ENCODE results near the gene TIMP4.

The TIMP4 gene

DNA sequence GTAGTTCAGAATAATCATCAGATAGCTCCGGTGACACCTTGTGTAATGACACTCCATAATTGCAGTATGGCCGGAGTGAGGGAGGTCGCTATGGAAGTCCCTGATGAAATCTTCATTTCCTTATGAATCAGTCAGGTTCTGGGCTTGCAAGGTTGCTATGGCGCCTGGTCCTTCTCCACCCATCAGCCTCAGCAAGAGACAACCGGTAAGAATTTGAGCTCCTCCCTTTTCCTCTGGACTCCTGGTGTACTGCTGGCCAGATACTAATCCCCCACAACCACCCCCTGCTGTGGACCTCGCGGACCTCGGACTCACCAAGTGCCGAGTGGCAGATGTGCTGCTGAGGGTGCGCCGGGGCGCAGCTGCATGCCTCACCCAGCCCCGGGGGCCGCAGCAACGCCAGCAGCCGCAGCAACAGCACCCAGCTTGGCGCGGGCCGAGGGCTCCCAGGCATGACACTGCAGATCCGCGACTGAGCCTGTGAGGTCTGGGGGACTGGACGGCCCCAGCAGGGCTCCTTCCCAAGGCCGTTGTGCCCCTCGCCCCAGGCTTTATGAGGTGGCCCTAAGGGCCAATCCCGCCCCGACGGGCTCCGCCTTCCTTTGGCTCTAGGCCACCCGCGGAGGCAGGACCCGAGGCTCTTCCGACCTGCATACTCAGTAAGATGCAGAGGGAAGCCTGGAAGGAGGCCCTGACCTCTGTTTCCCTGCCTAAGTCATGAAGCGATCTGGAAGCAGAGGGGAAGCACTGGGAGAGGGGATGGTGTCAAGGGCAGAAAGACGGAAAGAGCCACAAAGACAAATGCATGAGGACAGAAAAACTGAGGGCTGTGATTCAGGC lies at the start of gene TIMP4:
Gene TIMP4 (minus strand): TSS at position 526 of the 840 bp plus-strand sequence. CDS start 72 bp downstream, at position 454.
- peak; percentile 68 for DNase-seq

GRCh38 chr3:12205171-12205570 lies 46.5 kb upstream of the TIMP4 start:
- DNase-seq: no peak

DNA sequence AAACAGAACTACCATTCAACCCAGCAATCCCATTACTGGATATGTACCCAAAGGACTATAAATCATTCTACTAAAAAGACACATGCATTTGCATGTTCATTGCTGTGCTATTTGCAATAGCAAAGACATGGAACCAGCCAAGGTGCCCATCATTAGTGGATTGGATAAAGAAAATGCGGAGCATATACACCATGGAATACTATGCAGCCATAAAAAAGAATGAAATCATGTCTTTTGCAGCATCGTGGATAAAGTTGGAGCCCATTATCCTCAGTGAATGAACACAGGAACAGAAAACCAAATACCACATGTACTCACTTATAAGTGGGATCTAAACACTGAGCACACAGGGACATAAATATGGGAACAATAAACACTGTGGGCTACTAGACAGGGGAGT lies 43.1 kb upstream of the TIMP4 start:
- DNase-seq: no peak

GRCh38 chr3:12198301-12198700 lies 39.6 kb upstream of the TIMP4 start:
- peak; percentile 72 for DNase-seq

DNA sequence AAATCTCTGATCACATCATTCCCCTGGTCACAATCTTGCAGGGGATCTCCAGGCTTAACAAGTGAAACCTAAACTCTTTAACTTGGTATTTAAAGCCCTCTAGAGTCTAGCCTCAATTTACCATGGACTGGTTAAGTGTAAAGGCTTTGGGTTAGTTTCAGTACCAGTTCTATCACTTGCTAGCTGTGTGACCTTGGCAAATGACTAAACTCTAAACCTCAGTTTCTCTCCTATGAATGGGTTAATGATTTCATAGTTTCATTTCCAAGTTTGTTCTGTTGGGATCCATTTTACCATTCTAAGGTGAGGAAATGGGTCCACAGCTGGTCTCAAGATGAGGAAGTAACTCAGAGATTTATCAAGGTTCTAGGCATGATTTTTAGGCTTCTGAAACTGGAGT lies 38.8 kb upstream of the TIMP4 start:
- DNase-seq: no peak

DNA sequence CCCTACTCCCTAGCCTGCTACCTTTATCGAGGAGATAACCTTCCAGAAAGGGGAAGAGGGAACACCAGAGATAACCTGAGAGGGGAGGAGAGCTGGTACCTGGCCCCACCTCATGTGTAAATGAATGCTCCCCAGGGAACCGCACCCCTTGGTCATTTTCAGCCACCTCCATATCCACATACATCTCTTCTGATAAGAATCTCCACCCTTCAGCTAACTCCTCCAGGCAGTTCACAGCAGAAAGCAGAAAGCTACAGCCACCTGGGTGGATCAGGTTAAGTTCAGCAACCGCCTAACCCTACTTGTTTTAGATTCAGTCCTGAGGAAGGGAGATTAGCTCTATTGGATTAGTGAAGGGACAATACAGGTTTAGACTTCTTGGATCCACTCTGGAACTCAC lies 38.0 kb upstream of the TIMP4 start:
- no peak for DNase-seq

DNA sequence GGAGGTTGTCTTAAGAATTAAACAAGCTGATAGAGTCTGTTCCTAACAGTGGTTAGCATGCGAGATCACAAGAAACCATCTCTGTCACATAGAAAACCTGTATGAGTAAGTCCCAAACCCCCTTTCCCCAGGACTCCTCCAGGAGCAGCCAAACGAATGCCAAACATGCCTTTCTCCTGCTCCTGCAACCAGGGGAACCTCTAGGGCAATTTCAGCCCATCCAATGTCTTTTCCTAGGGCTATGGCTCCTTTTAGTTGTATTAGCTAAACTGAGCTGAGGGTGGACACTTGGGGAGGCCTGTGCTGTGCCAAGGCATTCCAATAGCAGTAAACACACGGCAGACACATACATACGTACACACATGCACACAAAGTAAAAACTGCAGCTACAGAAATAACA lies 36.5 kb upstream of the TIMP4 start:
- peak; percentile 51 for DNase-seq

- DNase-seq: no peak
These were observed 36.0 kb upstream of the TIMP4 start for GRCh38 chr3:12194669-12195161.

- DNase-seq: peak; percentile 81
These were observed 35.5 kb upstream of the TIMP4 start for GRCh38 chr3:12194209-12194608.

DNA sequence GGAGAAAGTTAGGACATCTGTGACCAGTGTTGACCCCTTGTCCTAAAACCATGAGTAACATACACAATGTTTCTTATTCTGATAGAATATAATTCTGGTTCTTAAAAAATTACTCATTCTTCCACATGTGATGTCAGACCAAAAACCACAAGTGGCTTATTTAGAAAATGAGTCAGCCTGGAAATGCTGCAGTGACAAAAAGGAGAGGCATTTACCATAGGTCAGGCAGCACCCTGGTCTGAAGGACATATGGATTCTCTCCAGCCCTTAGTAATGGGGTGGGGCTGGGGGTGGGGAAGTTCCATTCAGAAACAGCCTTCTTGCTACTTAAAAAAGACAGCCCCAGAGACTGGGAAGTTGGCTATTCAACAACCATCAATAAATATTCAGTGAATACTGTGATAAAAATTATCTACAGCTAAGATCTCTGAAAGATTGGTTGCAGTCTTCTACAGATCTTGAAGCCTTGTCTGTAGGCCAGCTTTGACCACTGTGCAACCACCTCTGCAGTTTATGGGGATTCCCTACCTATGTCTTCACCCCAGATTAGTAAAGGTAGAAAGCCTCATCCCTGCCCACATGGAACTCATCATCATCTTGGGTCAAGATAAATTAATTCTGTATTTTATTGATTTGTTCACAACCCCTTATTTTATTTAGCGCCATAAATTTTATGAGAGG lies 34.9 kb upstream of the TIMP4 start:
- peak; percentile 98 for DNase-seq

DNA sequence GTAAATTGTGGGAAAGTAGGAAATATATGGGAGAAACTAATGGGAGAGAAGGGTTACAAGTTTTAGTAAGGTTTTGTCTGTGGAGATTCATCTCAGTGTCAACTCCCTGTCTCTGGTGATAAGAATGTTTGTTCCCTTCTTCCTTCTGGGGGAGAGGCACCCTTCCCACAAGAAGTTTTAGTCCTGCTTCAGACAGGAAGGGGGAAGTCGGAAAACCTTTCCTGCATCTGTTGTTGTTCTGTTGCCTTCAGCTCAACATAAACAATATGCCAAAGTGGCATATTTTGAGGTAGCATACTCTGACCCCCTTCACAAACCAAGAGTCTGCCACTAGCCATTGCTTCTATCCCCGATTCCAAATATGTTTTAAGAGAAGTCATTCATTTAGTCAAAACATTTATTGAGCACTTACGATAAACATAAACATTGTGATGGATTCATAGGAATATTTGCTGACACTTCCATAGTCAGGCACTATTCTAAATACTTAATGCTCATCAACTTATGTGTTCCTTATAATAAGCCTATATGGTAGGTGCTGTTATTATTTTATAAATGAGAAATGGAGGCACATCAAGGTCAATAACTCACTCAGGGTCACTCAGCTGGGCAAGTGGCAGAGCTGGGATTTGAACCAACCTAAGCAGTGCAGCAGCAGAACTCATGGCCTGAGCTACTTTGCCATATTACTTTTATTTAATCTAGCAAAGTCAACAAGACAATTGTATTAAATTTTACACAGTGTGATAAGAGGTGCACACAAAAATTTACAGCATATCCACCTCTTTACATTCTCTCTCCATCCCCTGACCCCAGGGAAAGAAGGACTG lies 34.2 kb upstream of the TIMP4 start:
- DNase-seq: no peak

DNA sequence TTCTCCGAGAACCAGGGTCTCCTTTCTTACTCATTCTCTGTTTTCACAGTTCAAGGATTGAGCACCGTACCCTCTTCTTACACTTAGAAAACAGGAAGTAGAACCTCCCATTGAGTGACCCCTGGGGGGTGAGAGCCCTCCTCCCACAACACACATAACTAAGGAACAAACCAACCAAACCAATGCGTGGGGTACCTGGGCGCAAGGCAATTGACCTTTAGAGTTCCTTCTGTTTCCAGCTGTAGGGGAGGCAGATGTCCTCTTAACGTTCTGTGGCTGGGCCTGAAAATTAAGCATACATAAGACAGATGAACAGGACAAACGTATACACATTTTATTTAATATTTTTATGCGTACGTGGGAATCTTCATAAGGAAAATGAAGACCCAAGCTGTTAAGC lies 33.5 kb upstream of the TIMP4 start:
- DNase-seq: no peak

DNA sequence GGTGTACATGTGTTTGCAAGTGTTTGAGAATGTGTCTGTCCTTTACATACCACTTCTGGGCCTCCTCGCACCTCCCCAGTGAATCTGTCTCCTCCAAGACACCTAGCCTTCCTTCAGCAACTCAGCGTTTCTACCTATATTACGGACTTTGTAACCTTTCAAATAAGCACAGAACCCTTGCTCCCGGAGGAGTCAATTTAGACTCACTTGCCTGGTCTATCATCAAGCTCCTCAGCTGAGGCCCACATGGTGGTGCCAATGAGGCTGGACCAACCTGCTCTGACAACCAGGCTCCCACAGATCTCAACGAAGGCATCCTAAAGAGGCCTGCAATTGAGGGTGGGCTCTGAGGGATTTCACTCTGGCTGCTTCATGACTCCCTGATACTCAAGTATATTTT lies 32.8 kb upstream of the TIMP4 start:
- DNase-seq: no peak

DNA sequence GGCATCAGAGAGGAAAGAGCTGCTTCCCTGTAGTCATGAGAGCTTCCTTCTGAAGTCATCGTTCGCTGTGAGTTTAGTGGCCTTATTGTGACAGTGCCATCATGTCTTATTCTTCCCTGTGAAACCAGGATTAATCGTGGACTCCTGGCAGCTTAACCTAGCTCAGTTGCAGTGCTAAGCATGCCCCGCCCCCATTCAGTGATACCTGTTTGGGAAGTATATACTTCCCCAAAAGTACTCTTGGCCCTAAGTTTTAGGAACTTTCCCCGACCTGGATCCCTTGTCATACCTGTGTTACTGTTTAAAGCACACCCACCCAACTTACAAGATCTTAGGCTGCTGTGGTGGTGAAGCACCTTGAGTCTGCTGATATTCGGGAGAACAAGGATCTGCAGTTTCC lies 32.1 kb upstream of the TIMP4 start:
- DNase-seq: no peak

DNA sequence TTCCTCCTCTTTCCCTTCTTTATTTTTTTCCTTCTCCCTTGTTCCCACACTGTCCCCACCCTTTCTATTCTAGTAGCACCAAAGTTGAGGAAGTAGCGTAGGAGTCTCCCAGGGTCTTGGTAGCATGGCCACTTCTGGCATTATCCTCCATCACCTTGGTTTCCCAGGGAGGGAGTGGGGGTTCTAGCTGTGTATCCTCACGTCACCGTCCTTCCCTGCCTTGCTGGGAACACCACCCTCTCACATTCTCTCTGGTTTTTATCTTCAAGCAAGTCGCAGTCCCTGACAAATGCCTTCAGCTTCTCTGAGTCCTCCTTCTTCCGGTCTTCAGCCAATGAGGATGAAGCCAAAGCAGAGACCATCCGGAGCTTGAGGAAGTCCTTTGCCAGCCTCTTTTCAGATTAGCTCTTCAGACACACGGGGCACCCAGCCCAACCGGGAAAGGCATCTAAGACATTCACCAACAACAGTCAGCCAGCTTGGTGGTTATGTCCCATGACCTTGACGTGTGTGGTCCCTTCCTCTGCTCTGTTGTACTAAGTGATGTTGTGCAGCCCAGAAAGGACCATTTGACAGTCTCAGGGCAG lies 31.6 kb upstream of the TIMP4 start:
- no peak for DNase-seq

GRCh38 chr3:12188681-12189287 lies 30.1 kb upstream of the TIMP4 start:
- DNase-seq: no peak

DNA sequence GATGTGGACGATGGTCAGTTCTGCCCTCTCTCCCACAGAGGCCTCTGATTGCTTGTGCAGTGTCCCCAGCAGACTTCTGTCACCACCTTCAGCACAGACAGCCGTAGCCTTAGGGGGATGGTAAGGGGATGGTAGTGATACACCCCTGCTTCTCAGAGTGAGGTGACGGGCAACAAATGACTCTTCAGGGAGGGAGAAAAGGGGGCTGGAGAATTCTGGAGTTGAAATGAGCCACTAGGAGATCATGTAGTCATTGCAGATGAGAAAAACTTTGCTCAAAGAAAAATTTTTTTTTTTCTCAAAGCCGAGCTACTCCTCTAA lies 29.6 kb upstream of the TIMP4 start:
- DNase-seq: no peak

- DNase-seq: peak; percentile 61
These were observed 29.0 kb upstream of the TIMP4 start for GRCh38 chr3:12187448-12188327.

DNA sequence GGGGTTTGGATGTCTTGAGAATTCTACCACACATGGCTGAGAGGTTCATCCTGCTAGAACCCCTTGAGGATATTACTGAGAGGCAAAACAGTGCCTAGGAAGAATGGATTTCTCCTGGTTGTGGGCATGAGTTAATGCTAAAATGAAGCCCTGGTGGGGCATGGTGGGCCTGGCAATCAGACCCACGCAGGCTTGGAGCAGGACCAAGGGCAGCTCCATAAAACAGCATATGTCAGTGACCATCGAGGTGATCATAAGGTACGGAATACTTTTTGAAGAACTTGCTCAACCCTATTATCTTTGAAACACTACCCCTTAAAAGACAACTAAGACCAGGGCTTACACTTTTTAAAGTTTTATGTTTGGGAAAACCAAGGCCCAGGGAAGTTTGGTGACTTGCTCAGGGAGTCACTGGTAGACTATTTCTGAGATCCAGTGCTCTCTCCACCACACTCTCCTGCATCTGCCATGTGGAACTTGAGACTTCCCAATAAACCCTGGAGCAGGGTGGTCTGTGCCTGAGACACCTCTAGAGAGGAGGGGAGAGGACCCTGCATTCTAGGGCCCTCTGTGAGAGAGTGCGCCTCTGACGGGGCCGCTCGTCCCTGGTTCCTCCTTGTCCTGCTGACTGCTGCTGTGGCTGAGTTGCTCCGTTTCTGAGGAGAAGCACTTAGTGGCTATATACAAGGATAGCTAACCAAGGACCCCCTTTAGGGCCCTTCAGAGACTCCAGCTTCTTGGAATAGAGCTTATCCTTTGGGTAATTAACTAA lies 28.0 kb upstream of the TIMP4 start:
- no peak for DNase-seq

DNA sequence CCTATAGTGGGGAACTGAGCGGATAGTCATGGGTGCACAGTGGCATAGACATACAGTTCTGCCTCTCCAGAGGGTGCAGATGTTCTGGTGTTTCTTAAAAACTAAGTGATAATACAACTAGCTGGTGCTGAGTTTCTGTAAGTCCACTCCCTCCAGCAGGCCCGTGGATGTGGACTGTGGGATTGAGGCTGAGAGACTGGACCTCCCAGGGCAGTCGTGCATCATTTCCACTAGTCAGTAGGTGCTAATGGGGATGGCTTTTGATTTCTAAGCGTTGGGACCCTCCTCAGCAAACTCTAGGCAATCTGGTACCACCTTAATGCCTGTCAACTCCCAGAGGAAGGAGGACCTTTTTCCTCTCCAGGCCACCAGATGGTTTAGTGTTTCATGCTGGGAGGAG lies 27.3 kb upstream of the TIMP4 start:
- DNase-seq: no peak

GRCh38 chr3:12185172-12185710 lies 26.5 kb upstream of the TIMP4 start:
- DNase-seq: no peak
